Loucy (cell line): ENCODE results near the gene OTUD4.

Experiments
- CTCF ChIP-seq: fragments of 200-600 bp; sonication (generic); conservative IDR thresholded peaks from 2 replicates; pipeline ENCODE4 v1.5.1; 2014; ENCODE audit warnings: mild to moderate bottlenecking, antibody characterized with exemption, low read length
- EZH2phosphoT487 ChIP-seq: fragments of 200-600 bp; IDR thresholded peaks from 2 replicates; pipeline ENCODE4 v1.6.1; 2018; ENCODE audit warnings: antibody characterized with exemption, mild to moderate bottlenecking, moderate library complexity, borderline replicate concordance

- TF ChIP-seq CTCF, result no peak
- TF ChIP-seq EZH2phosphoT487, result no peak
Measured at GRCh38 chr4:145219090-145219489, 38.7 kb upstream of the OTUD4 start.
